ENCODE data around the gene PHLPP2. TPM values are rescaled to one million over a fixed set of nuclear protein-coding genes. Genes with fewer than 3 reads are reported as not detected.

Gene PHLPP2
- total RNA-seq, 1 donor from 2014 or later, result 12.7 TPM

GRCh38 chr16:71761097-71761496, 36.6 kb upstream of the PHLPP2 start:
- no peaks in the 10 kb centered on the region for H3K4me1 Mint-ChIP-seq (ENCODE audit: low read depth)

GRCh38 chr16:71758293-71758760, 33.8 kb upstream of the PHLPP2 start:
- Mint-ChIP-seq H3K4me1 (ENCODE audit: low read depth) (no peaks in the 10 kb centered on the region), H3K4me3 (ENCODE audit: low read depth) (no peak overlapping the region), H3K27me3 (no peaks in the 10 kb centered on the region), H3K27ac (no peak overlapping the region), H3K9me3 (ENCODE audit: low read depth) (no peaks in the 10 kb centered on the region), H3K36me3 (ENCODE audit: insufficient read depth) (peaks cover 23% of the 10 kb centered on the region)
- DNase-seq (ENCODE audit: low spot score, unreplicated experiment), result no peak
- no peak for TF ChIP-seq CTCF (IDR thresholded peaks at IDR 0.05; ENCODE audit: unreplicated experiment)

More at GRCh38 chr16:71761097-71761496, 36.6 kb upstream of the PHLPP2 start:
- no peak overlapping the region for H3K4me3 Mint-ChIP-seq (ENCODE audit: low read depth)
- H3K36me3 Mint-ChIP-seq (ENCODE audit: insufficient read depth), result peaks cover 17% of the 10 kb centered on the region
- H3K27me3 Mint-ChIP-seq, result no peaks in the 10 kb centered on the region
- TF ChIP-seq CTCF (IDR thresholded peaks at IDR 0.05; ENCODE audit: unreplicated experiment), result no peak
- DNase-seq (ENCODE audit: low spot score, unreplicated experiment), result no peak
- no peak overlapping the region for H3K27ac Mint-ChIP-seq
- no peaks in the 10 kb centered on the region for H3K9me3 Mint-ChIP-seq (ENCODE audit: low read depth)

- Mint-ChIP-seq H3K36me3 (ENCODE audit: insufficient read depth) (peaks cover 27% of the 10 kb centered on the region), H3K4me1 (ENCODE audit: low read depth) (no peaks in the 10 kb centered on the region), H3K27me3 (no peaks in the 10 kb centered on the region), H3K9me3 (ENCODE audit: low read depth) (no peaks in the 10 kb centered on the region), H3K4me3 (ENCODE audit: low read depth) (no peak overlapping the region), H3K27ac (no peak overlapping the region)
- no peak for DNase-seq (ENCODE audit: low spot score, unreplicated experiment)
- no peak for TF ChIP-seq CTCF (IDR thresholded peaks at IDR 0.05; ENCODE audit: unreplicated experiment)
Observed at GRCh38 chr16:71754652-71755051, 30.2 kb upstream of the PHLPP2 start.

GRCh38 chr16:71754108-71754507, 29.6 kb upstream of the PHLPP2 start:
- no peak for DNase-seq (ENCODE audit: low spot score, unreplicated experiment)
- Mint-ChIP-seq H3K36me3 (ENCODE audit: insufficient read depth) (peaks cover 24% of the 10 kb centered on the region), H3K27me3 (no peaks in the 10 kb centered on the region), H3K9me3 (ENCODE audit: low read depth) (no peaks in the 10 kb centered on the region), H3K27ac (no peak overlapping the region), H3K4me1 (ENCODE audit: low read depth) (no peaks in the 10 kb centered on the region), H3K4me3 (ENCODE audit: low read depth) (no peak overlapping the region)
- TF ChIP-seq CTCF (IDR thresholded peaks at IDR 0.05; ENCODE audit: unreplicated experiment), result no peak

GRCh38 chr16:71748226-71748625, 23.7 kb upstream of the PHLPP2 start:
- TF ChIP-seq CTCF (IDR thresholded peaks at IDR 0.05; ENCODE audit: unreplicated experiment), result no peak

More at GRCh38 chr16:71748226-71748625, 23.7 kb upstream of the PHLPP2 start:
- Mint-ChIP-seq H3K36me3 (ENCODE audit: insufficient read depth) (peaks cover 28% of the 10 kb centered on the region), H3K9me3 (ENCODE audit: low read depth) (no peaks in the 10 kb centered on the region), H3K27me3 (no peaks in the 10 kb centered on the region), H3K27ac (peak overlapping the region; percentile 70), H3K4me1 (ENCODE audit: low read depth) (no peaks in the 10 kb centered on the region), H3K4me3 (ENCODE audit: low read depth) (no peak overlapping the region)
- DNase-seq (ENCODE audit: low spot score, unreplicated experiment), result no peak

Measured in progenitor cell of endocrine pancreas (in vitro differentiated cells).